ENCODE data around the gene CAPZA2.
"Not testable (repeated sequence)": the region's sequence is repeated elsewhere in the genome, so short reads cannot be mapped to it uniquely, and the experiment has no call there.

Gene CAPZA2

GRCh38 chr7:116955801-116956476 lies 93.6 kb downstream of the CAPZA2 start:
- no peak for DNase-seq

GRCh38 chr7:116956477-116956804 lies 94.1 kb downstream of the CAPZA2 start:
- DNase-seq: no peak

GRCh38 chr7:116957874-116958273 lies 95.5 kb downstream of the CAPZA2 start:
- no peak for DNase-seq

GRCh38 chr7:116961966-116962673 lies 99.7 kb downstream of the CAPZA2 start:
- peak; percentile 37 for DNase-seq

- DNase-seq: no peak
Measured at GRCh38 chr7:116963234-116963633, 100.8 kb downstream of the CAPZA2 start.

- no peak for DNase-seq
Measured at GRCh38 chr7:116966601-116967000, 104.2 kb downstream of the CAPZA2 start.

GRCh38 chr7:116967254-116967922 lies 105.0 kb downstream of the CAPZA2 start:
- no peak for DNase-seq

GRCh38 chr7:116967983-116968382 lies 105.6 kb downstream of the CAPZA2 start:
- DNase-seq: no peak

- no peak for DNase-seq
Measured at GRCh38 chr7:116968631-116969030, 106.2 kb downstream of the CAPZA2 start.

GRCh38 chr7:116969371-116969902 lies 107.0 kb downstream of the CAPZA2 start:
- no peak for DNase-seq

- DNase-seq: no peak
Measured at GRCh38 chr7:116970238-116970910, 108.0 kb downstream of the CAPZA2 start.

GRCh38 chr7:116971153-116971552 lies 108.8 kb downstream of the CAPZA2 start:
- DNase-seq: not testable (repeated sequence)
